SJSA1 (cell line): ENCODE data around the gene TMPRSS6. TPM values are rescaled to one million over a fixed set of nuclear protein-coding genes. Genes with fewer than 3 reads are reported as not detected.

Source experiments
- DNase-seq, 2 experiments: peaks; one replicate each; pipeline ENCODE4 v3.0.0-alpha.2; 2015 to 2020; ENCODE audit warnings: low spot score in 2 of 2, low read depth in 1 of 2
- H3K27ac ChIP-seq: fragments of 250-450 bp; sonication (Bioruptor Pico); 2 replicates; pipeline ENCODE4 v1.5.1; 2020; ENCODE audit warnings: mild to moderate bottlenecking, moderate library complexity
- H3K27me3 ChIP-seq: fragments of 250-450 bp; sonication (Bioruptor Pico); replicated peaks from 2 replicates; pipeline ENCODE4 v1.5.1; 2020; ENCODE audit warnings: mild to moderate bottlenecking, moderate library complexity
- H3K36me3 ChIP-seq: fragments of 250-450 bp; sonication (Bioruptor Pico); 2 replicates; pipeline ENCODE4 v1.5.1; 2020; ENCODE audit warnings: mild to moderate bottlenecking
- H3K4me1 ChIP-seq: fragments of 250-450 bp; sonication (Bioruptor Pico); replicated peaks from 2 replicates; pipeline ENCODE4 v1.6.1; 2021; ENCODE audit warnings: mild to moderate bottlenecking
- H3K4me3 ChIP-seq: fragments of 250-450 bp; sonication (Bioruptor Pico); 2 replicates; pipeline ENCODE4 v1.5.1; 2020; ENCODE audit warnings: mild to moderate bottlenecking
- H3K9me3 ChIP-seq: fragments of 250-450 bp; sonication (Bioruptor Pico); replicated peaks from 2 replicates; pipeline ENCODE4 v1.5.1; 2020; ENCODE audit warnings: mild to moderate bottlenecking
- total RNA-seq: library from RNA; depleted of rRNA; stranded (reverse); fragments of >200 nt; shearing (Covaris generic); gene quantifications from 2 replicates; pipeline ENCODE4 v1.2.3, GENCODE V29; 2014

TMPRSS6 gene
- total RNA-seq, 1 experiment from 2014 or later = not detected

GRCh38 chr22:37048133-37048532, 61.4 kb downstream of the TMPRSS6 start:
- no peaks in the 10 kb centered on the region for H3K27me3 ChIP-seq
- H3K36me3 ChIP-seq = peaks cover 3% of the 10 kb centered on the region; the same call in 1 of the 2 replicates
- no peak overlapping the region for H3K27ac ChIP-seq
- DNase-seq = no peak
- 0 out of 2 replicates have a peak, but pooled peaks cover 2% of the 10 kb centered on the region for H3K9me3 ChIP-seq
- H3K4me3 ChIP-seq = no peak overlapping the region
- H3K4me1 ChIP-seq = peaks cover 10% of the 10 kb centered on the region

- Histone ChIP-seq H3K27ac (no peak overlapping the region), H3K4me3 (no peak overlapping the region), H3K4me1 (peaks cover 6% of the 10 kb centered on the region), H3K9me3 (0 out of 2 replicates have a peak, but pooled peaks cover 2% of the 10 kb centered on the region), H3K36me3 (no peaks in the 10 kb centered on the region), H3K27me3 (no peaks in the 10 kb centered on the region)
- no peak for DNase-seq
Observed at GRCh38 chr22:37047006-37047405, 62.5 kb downstream of the TMPRSS6 start.

- H3K36me3 ChIP-seq = no peaks in the 10 kb centered on the region
- H3K4me3 ChIP-seq = no peak overlapping the region
- H3K27me3 ChIP-seq = no peaks in the 10 kb centered on the region
- no peaks in the 10 kb centered on the region for H3K9me3 ChIP-seq
- DNase-seq = no peak
- peaks cover 3% of the 10 kb centered on the region; the same call in 1 of the 2 replicates for H3K4me1 ChIP-seq
- no peak overlapping the region for H3K27ac ChIP-seq
Observed at GRCh38 chr22:37046589-37046988, 62.9 kb downstream of the TMPRSS6 start.

- H3K9me3 ChIP-seq = no peaks in the 10 kb centered on the region
- DNase-seq = peak in 1 of 2 experiments; percentile 14
Observed at GRCh38 chr22:37045958-37046357, 63.6 kb downstream of the TMPRSS6 start.

GRCh38 chr22:37044634-37045625, 64.6 kb downstream of the TMPRSS6 start:
- Histone ChIP-seq H3K4me1 (no peaks in the 10 kb centered on the region), H3K9me3 (no peaks in the 10 kb centered on the region), H3K4me3 (no peak overlapping the region), H3K36me3 (no peaks in the 10 kb centered on the region), H3K27me3 (0 out of 2 replicates have a peak, but pooled peaks cover 3% of the 10 kb centered on the region), H3K27ac (no peak overlapping the region)
- no peak for DNase-seq

More at GRCh38 chr22:37045958-37046357, 63.6 kb downstream of the TMPRSS6 start:
- H3K4me3 ChIP-seq = no peak overlapping the region
- H3K4me1 ChIP-seq = no peaks in the 10 kb centered on the region
- H3K27me3 ChIP-seq = no peaks in the 10 kb centered on the region
- H3K27ac ChIP-seq = no peak overlapping the region
- no peaks in the 10 kb centered on the region for H3K36me3 ChIP-seq

- no peaks in the 10 kb centered on the region for H3K4me1 ChIP-seq
- DNase-seq = no peak
- no peaks in the 10 kb centered on the region for H3K9me3 ChIP-seq
- no peak overlapping the region for H3K27ac ChIP-seq
- H3K27me3 ChIP-seq = peaks cover 8% of the 10 kb centered on the region; the same call in 1 of the 2 replicates
- H3K4me3 ChIP-seq = no peak overlapping the region
- H3K36me3 ChIP-seq = no peaks in the 10 kb centered on the region
Observed at GRCh38 chr22:37043828-37044538, 65.5 kb downstream of the TMPRSS6 start.

GRCh38 chr22:37043209-37043827, 66.2 kb downstream of the TMPRSS6 start:
- Histone ChIP-seq H3K36me3 (no peaks in the 10 kb centered on the region), H3K27me3 (peaks cover 8% of the 10 kb centered on the region; the same call in 1 of the 2 replicates), H3K4me1 (no peaks in the 10 kb centered on the region), H3K27ac (no peak overlapping the region), H3K4me3 (no peak overlapping the region), H3K9me3 (no peaks in the 10 kb centered on the region)
- DNase-seq = no peak

GRCh38 chr22:37039466-37039865, 70.0 kb downstream of the TMPRSS6 start:
- Histone ChIP-seq H3K4me3 (no peak overlapping the region), H3K4me1 (no peaks in the 10 kb centered on the region), H3K27ac (no peak overlapping the region), H3K9me3 (no peaks in the 10 kb centered on the region), H3K36me3 (no peaks in the 10 kb centered on the region), H3K27me3 (peaks cover 15% of the 10 kb centered on the region; the same call in 1 of the 2 replicates)
- no peak for DNase-seq

- Histone ChIP-seq H3K27me3 (peaks cover 15% of the 10 kb centered on the region; the same call in 1 of the 2 replicates), H3K4me1 (no peaks in the 10 kb centered on the region), H3K27ac (no peak overlapping the region), H3K36me3 (no peaks in the 10 kb centered on the region), H3K4me3 (no peak overlapping the region), H3K9me3 (no peaks in the 10 kb centered on the region)
- DNase-seq = no peak
Observed at GRCh38 chr22:37037669-37038068, 71.8 kb downstream of the TMPRSS6 start.

- no peak for DNase-seq
- H3K36me3 ChIP-seq = no peaks in the 10 kb centered on the region
- no peak overlapping the region for H3K4me3 ChIP-seq
- no peaks in the 10 kb centered on the region for H3K9me3 ChIP-seq
- peaks cover 15% of the 10 kb centered on the region; the same call in 1 of the 2 replicates for H3K27me3 ChIP-seq
- H3K27ac ChIP-seq = no peak overlapping the region
- no peaks in the 10 kb centered on the region for H3K4me1 ChIP-seq
Observed at GRCh38 chr22:37036655-37037377, 72.7 kb downstream of the TMPRSS6 start.

- Histone ChIP-seq H3K27me3 (peaks cover 7% of the 10 kb centered on the region; the same call in 1 of the 2 replicates), H3K4me1 (no peaks in the 10 kb centered on the region), H3K4me3 (no peak overlapping the region), H3K9me3 (no peaks in the 10 kb centered on the region), H3K27ac (no peak overlapping the region), H3K36me3 (no peaks in the 10 kb centered on the region)
- DNase-seq = no peak
Observed at GRCh38 chr22:37033605-37034430, 75.7 kb downstream of the TMPRSS6 start.
